AG09319 (cell line): ENCODE measurements around the gene CAPN10.

Source experiments
- DNase-seq: peaks from one replicate; pipeline ENCODE4 v3.0.0-alpha.2; 2010; ENCODE audit warnings: low read depth; ENCODE audit errors: extremely low read depth
- CTCF ChIP-seq: IDR thresholded peaks from 2 replicates; pipeline ENCODE4 v1.5.1; 2011; ENCODE audit warnings: low read depth, mild to moderate bottlenecking, inconsistent platforms, low read length, moderate library complexity

The CAPN10 gene

GRCh38 chr2:240646176-240646899, 59.8 kb downstream of the CAPN10 start:
- DNase-seq: no peak
- no peak for TF ChIP-seq CTCF

GRCh38 chr2:240646900-240647502, 60.5 kb downstream of the CAPN10 start:
- TF ChIP-seq CTCF: no peak
- DNase-seq: no peak

- no peak for DNase-seq
- no peak for TF ChIP-seq CTCF
Observed at GRCh38 chr2:240647503-240648154, 61.1 kb downstream of the CAPN10 start.

GRCh38 chr2:240648155-240648649, 61.7 kb downstream of the CAPN10 start:
- TF ChIP-seq CTCF: no peak
- DNase-seq: no peak
